DMS 273 (cell line): ENCODE results near the gene OVOL2.
A peak's percentile ranks its signal among the peaks of the same experiment; 100 is the strongest.
"Not testable (repeated sequence)": the region's sequence is repeated elsewhere in the genome, so short reads cannot be mapped to it uniquely, and the experiment has no call there.

Source experiments
- DNase-seq: peaks from one replicate; lab custom pipeline; 2025; ENCODE audit not compliant: unreplicated experiment; lab: John Stamatoyannopoulos, UW

OVOL2 gene

DNA sequence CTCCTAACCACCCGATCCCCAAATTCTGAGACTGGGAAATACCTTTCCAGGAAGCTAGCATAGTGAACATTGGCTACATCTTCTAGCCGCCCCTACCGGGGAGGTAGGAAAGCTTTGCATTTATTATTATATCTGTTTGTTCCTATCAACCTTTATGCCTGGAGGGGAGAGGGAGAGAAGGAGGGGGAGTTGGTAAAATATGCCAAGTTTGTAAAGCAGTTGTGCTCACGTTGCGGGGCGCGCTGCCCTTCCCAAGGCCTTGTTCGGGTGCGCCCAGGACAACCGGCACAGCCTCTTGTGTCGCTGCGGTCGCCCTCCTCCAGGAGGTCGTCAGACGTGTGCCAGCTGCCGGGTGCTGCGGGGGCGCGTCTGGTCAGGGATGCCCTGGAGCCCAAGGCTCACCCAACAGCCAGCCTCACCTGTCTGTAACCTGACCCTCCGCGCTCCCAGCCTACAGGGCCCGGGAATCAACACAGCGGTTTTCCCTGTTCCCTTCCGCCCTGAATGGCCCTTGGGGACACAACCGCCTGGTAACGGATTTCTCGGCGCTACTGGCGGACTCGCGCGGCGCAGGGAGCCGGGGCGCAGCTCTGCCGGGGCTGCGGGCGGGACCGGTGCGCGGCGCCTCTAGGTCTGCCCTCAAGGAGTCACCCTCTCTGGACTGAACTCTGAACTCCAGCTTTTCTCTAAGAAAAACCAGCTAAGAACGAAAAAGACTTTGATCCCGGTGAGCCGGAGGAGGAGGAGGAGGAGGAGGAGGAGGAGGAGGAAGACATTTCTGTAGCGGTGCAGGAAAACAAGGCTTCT, 1.1 kb upstream of the OVOL2 start:
- DNase-seq, result peak; percentile 64

- peak; percentile 24 for DNase-seq
Measured at GRCh38 chr20:18057994-18058349, 256 bp upstream of the OVOL2 start.

DNA sequence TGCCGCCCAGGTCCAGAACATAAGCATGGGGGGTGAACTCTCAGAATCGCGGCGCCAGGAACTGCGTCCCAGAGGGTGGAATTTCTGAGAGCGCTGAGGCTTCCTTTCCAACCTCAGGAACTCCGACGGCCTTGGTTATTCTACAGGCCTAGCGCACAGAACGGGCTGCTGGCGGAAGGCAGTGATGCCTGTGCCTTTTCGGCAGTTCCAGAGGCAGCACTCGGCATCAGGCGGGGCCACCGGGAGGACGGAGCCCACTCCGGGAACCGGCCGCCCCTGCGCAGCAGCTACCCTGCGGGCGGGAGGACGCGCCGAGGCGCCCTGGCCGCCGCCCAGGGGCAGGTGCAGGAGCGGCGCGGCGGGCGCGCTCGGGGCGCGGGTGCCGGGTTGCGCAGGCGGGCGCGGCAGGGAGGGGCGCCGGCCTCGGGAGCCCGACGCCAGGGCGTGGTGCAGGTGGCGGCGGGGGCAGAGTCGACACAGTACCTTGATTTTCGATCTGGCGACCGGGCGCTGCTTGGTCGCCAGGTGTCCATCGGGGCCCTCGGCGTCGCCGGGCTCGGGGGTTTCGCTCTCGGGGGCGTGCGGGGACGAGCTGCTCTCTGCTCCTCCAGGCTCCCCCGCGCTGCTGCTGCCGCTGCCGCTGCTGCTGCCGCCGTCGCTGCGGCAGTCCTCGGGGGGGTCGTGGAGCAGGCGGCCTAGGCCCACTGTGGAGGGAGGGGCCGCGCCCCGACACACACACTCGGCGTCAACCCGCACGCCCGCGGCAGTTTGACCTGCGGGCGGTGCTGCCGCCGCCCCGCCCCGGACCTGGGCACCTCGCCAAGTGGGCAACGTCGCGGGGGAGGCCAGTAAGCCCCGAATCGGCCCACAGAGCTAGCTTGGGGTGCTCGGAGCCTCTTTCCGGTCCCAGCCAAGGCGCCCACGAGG, 1.3 kb downstream of the OVOL2 start:
- peak; percentile 60 for DNase-seq

DNA sequence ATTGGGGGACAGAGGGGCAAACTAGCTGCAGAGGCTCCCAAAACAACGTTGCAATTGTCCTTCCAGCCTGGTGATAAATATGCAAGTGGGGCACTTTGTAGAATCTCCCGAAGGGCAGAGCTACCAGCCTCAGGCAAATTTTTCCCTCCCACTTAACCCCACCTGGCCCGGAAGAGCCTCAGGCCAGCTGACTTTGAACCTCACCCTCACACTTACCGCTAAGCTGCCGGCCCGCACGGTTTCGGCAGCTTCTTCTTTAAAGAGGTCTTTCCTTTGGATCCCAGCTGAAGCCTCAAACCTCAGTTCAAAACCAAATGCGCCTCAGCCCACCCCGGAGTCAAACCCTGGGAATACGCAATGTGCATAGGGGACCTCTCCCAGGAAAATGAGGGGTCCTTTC, 2.5 kb downstream of the OVOL2 start:
- no peak for DNase-seq

- DNase-seq, result no peak
Measured at GRCh38 chr20:18052856-18053255, 4.9 kb downstream of the OVOL2 start.

GRCh38 chr20:18050628-18051027, 7.1 kb downstream of the OVOL2 start:
- no peak for DNase-seq

GRCh38 chr20:18048176-18048575, 9.5 kb downstream of the OVOL2 start:
- DNase-seq, result no peak

GRCh38 chr20:18046535-18046934, 11.2 kb downstream of the OVOL2 start:
- DNase-seq, result no peak

GRCh38 chr20:18042229-18042628, 15.5 kb downstream of the OVOL2 start:
- no peak for DNase-seq

GRCh38 chr20:18041462-18041861, 16.3 kb downstream of the OVOL2 start:
- no peak for DNase-seq

DNA sequence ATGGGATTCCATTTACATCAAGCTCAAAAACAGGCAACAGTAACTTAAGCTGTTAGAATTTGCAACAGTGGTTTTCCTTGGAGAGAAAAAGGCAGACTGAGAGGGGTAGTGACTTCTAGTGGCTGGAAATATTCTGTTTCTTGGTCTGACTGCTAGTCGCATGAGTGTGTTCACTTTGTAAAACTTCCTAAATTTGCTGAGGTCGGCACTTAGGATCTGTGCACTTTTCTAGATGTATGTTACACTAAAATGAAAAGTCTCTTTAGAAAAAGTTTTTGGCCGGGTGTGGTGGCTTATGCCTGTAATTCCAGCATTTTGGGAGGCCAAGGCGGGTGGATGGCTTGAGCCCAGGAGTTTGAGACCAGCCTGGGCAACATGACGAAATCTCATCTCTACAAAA, 18.7 kb downstream of the OVOL2 start:
- no peak for DNase-seq

DNA sequence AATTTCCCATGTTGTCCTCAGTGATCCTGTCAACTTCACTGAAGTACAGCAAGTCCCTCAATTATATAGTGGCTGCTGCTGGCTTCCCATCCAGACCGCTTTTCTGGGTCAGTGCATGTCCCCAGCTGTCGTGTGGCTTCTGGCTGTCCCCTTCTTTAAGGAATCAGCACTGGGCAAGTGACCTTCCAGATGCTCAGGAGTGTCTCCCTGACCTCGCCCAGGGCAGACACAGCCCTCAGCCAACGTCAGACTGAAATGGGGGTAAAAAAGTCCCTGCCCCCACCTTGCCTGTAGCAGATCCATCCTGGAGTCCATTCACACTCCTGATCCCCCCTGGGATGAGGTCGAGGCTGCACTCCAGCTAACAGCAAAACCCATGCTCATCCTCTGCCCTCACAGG, 23.7 kb downstream of the OVOL2 start:
- DNase-seq, result no peak

- peak; percentile 5 for DNase-seq
Measured at GRCh38 chr20:18032977-18033892, 24.5 kb downstream of the OVOL2 start.

GRCh38 chr20:18031888-18032509, 25.7 kb downstream of the OVOL2 start:
- no peak for DNase-seq

GRCh38 chr20:18031050-18031449, 26.7 kb downstream of the OVOL2 start:
- DNase-seq, result no peak

GRCh38 chr20:18030020-18030419, 27.7 kb downstream of the OVOL2 start:
- DNase-seq, result no peak

DNA sequence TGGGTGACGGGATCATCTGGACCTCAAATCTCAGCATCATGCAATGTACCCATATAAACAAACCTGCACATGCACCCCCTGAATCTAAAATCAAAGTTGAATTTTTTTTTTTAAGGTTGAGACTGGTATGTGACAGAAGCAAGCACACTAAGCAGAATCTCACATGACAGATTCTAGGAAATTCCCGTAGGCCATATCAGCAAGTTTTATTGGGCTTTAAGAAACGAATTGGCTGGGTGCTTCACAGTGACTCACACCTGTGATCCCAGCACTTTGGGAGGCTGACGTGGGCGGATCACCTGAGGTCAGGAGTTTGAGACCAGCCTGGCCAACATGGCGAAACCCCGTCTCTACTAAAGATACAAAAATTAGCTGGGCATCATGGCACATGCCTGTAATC, 30.7 kb downstream of the OVOL2 start:
- DNase-seq, result not testable (repeated sequence)

DNA sequence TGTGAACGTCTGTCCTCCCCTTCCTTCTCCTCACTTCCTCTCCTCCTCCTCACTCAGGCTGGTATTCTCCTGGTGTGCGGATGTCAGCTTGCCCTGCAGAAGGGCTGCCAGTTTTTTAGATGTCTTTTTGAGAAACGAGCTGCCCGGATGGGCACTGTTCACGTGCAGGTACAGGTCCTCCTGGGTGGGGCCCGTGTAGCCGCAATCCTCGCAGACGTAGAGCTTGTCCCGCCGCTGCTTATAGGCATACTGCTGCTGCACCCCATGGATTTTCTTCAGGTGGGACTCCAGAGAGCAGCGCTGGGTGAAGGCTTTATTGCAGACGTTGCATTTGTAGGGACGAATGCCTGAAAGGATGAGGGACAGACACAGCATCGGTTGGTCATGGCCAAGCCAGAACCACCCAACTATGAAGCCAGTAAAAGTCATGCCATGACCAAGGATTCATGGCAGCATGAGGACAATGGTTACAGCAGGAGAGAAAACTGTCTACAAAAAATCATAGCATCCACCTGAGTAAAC, 33.0 kb downstream of the OVOL2 start:
- no peak for DNase-seq

DNA sequence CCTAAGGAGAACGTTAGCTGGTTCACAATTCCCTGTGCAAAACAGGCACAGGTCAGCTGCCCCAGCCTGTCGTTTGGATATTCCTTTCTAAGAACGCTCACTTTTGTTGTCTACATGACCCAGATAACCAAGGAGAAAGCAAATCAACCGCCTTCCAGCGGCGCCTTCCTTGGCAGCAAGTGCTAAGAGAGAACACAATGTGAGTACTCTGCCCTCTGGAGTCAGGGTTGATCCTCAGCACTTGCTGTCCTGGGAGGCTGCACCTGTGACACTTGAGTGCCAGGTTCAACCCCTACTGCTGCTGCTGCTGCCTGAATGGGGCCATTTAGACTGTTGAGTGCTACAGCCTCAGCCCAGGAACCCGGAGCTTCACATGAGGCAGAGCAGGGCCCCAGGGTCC, 36.8 kb downstream of the OVOL2 start:
- no peak for DNase-seq

GRCh38 chr20:18019068-18019467, 38.6 kb downstream of the OVOL2 start:
- peak; percentile 40 for DNase-seq
